Stimulated activated naive CD8-positive, alpha-beta T cell treated with anti-CD3 and anti-CD28 coated beads, Interleukin-15, Interleukin-2, amounts not matched to agents 100 ng/mL and 50 ng/mL, for 24 hours (primary cell): ENCODE measurements around the gene ADCY5.

ENCODE experiments used
- H3K27ac Mint-ChIP-seq: one replicate; pipeline ENCODE4 v1.8.0; 2021; ENCODE audit warnings: mild to moderate bottlenecking, mixed read lengths
- H3K27me3 Mint-ChIP-seq: one replicate; pipeline ENCODE4 v1.8.0; 2021; ENCODE audit warnings: mixed read lengths
- H3K36me3 Mint-ChIP-seq: one replicate; pipeline ENCODE4 v1.8.0; 2021; ENCODE audit warnings: low read depth, mixed read lengths
- H3K4me1 Mint-ChIP-seq: one replicate; pipeline ENCODE4 v1.8.0; 2021; ENCODE audit warnings: low read depth, mixed read lengths
- H3K4me3 Mint-ChIP-seq: one replicate; pipeline ENCODE4 v1.8.0; 2021; ENCODE audit warnings: mild to moderate bottlenecking, mixed read lengths
- H3K9me3 Mint-ChIP-seq: one replicate; pipeline ENCODE4 v1.8.0; 2021; ENCODE audit warnings: mixed read lengths

ADCY5 gene

DNA sequence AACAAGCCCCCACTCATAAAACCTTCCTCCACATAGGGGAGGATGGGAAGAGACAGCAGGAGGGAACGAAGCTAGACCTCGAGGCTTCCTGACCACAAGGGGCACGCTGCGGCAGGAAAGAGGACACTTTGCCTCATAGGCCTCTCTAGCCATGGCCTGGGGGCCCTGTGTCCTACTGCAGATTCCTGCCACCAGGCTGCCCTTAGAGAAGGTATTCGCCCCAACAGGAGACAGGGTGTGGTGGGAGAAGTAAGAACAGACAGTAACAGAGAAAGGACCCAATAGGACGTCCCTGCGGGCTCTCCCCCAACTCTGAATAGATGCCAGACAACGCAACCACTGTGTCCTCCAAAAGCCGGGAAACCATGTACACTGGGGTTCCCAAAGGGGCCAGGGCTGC, 36.8 kb downstream of the ADCY5 start:
- no peak overlapping the region for H3K27ac Mint-ChIP-seq
- H3K4me3 Mint-ChIP-seq = no peak overlapping the region
- peaks cover 4% of the 10 kb centered on the region for H3K27me3 Mint-ChIP-seq
- no peaks in the 10 kb centered on the region for H3K36me3 Mint-ChIP-seq
- H3K4me1 Mint-ChIP-seq = no peaks in the 10 kb centered on the region
- no peaks in the 10 kb centered on the region for H3K9me3 Mint-ChIP-seq

DNA sequence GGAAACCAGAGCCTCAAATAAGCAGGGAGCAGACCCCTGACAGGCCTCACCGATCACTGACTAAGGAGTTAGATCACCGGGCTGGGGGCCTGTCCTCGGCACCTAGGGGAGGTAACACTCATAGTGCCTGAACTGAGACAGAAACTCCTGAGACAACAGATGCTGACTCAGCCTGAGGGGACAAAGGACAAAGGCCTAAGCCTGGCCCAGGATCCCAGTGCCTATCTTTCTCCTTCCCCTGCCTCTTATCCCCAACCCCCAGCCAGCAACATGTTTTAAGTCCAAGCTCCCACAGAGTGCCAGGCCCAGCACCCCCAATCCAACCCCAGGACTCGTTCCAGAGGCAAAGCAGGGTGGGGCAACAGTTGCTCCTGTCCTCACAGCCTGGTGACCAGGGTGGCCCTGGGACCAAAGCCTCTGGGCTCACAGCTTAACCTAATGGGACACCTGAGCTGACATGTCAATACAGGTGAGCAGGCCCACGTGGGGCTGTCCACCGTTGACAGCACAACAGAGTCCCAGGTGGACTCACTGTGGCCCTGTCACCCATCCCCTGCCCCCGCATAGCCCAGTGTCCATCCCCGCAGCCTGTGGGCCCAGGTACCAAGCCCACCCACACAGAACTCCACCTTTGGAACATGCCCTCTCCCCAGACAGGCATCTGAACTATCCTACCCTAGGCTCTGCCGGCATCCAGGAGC, 37.4 kb downstream of the ADCY5 start:
- H3K4me3 Mint-ChIP-seq = no peak overlapping the region
- H3K27me3 Mint-ChIP-seq = peaks cover 4% of the 10 kb centered on the region

DNA sequence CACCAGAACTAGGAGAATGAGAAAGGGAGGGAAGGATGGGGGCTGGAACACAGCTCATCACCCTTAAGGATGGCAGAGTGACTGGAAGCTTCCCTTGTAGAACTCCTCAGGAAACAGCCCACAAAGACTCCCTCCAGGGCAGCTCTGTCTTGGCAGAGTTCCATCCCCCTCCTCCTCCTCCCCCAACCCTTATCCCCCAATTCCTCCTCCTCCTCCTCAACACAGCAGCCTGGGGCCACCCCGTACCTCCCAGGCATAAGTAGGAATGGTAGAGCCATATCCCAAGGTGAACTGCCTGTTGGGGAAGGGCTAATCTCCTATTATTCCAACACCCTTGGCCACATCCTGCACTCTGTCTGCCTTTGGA, 38.8 kb downstream of the ADCY5 start:
- Mint-ChIP-seq H3K27ac (no peak overlapping the region), H3K4me3 (no peak overlapping the region), H3K9me3 (no peaks in the 10 kb centered on the region), H3K27me3 (peaks cover 4% of the 10 kb centered on the region), H3K4me1 (no peaks in the 10 kb centered on the region), H3K36me3 (no peaks in the 10 kb centered on the region)

More for the DNA sequence above, 37.4 kb downstream of the ADCY5 start:
- Mint-ChIP-seq H3K4me1 (no peaks in the 10 kb centered on the region), H3K36me3 (no peaks in the 10 kb centered on the region), H3K27ac (no peak overlapping the region), H3K9me3 (no peaks in the 10 kb centered on the region)

- H3K27me3 Mint-ChIP-seq = peaks cover 4% of the 10 kb centered on the region
- H3K9me3 Mint-ChIP-seq = no peaks in the 10 kb centered on the region
- H3K4me3 Mint-ChIP-seq = no peak overlapping the region
- no peaks in the 10 kb centered on the region for H3K4me1 Mint-ChIP-seq
- no peak overlapping the region for H3K27ac Mint-ChIP-seq
- H3K36me3 Mint-ChIP-seq = no peaks in the 10 kb centered on the region
Observed at GRCh38 chr3:123409443-123410148, 39.3 kb downstream of the ADCY5 start.

- no peaks in the 10 kb centered on the region for H3K9me3 Mint-ChIP-seq
- H3K36me3 Mint-ChIP-seq = no peaks in the 10 kb centered on the region
- no peak overlapping the region for H3K27ac Mint-ChIP-seq
- no peaks in the 10 kb centered on the region for H3K4me1 Mint-ChIP-seq
- H3K4me3 Mint-ChIP-seq = no peak overlapping the region
- H3K27me3 Mint-ChIP-seq = peaks cover 7% of the 10 kb centered on the region
Observed at GRCh38 chr3:123406598-123406997, 42.3 kb downstream of the ADCY5 start.

GRCh38 chr3:123405936-123406510, 42.9 kb downstream of the ADCY5 start:
- no peaks in the 10 kb centered on the region for H3K9me3 Mint-ChIP-seq
- no peaks in the 10 kb centered on the region for H3K4me1 Mint-ChIP-seq
- peaks cover 7% of the 10 kb centered on the region for H3K27me3 Mint-ChIP-seq
- H3K27ac Mint-ChIP-seq = no peak overlapping the region
- H3K36me3 Mint-ChIP-seq = no peaks in the 10 kb centered on the region
- H3K4me3 Mint-ChIP-seq = no peak overlapping the region

- H3K4me3 Mint-ChIP-seq = no peak overlapping the region
- H3K9me3 Mint-ChIP-seq = no peaks in the 10 kb centered on the region
- H3K4me1 Mint-ChIP-seq = no peaks in the 10 kb centered on the region
- H3K36me3 Mint-ChIP-seq = no peaks in the 10 kb centered on the region
- no peak overlapping the region for H3K27ac Mint-ChIP-seq
- peaks cover 7% of the 10 kb centered on the region for H3K27me3 Mint-ChIP-seq
Observed at GRCh38 chr3:123405021-123405420, 43.9 kb downstream of the ADCY5 start.

- Mint-ChIP-seq H3K4me3 (no peak overlapping the region), H3K36me3 (no peaks in the 10 kb centered on the region), H3K27me3 (peaks cover 9% of the 10 kb centered on the region), H3K9me3 (no peaks in the 10 kb centered on the region), H3K27ac (no peak overlapping the region), H3K4me1 (no peaks in the 10 kb centered on the region)
Observed at GRCh38 chr3:123404391-123404790, 44.5 kb downstream of the ADCY5 start.

DNA sequence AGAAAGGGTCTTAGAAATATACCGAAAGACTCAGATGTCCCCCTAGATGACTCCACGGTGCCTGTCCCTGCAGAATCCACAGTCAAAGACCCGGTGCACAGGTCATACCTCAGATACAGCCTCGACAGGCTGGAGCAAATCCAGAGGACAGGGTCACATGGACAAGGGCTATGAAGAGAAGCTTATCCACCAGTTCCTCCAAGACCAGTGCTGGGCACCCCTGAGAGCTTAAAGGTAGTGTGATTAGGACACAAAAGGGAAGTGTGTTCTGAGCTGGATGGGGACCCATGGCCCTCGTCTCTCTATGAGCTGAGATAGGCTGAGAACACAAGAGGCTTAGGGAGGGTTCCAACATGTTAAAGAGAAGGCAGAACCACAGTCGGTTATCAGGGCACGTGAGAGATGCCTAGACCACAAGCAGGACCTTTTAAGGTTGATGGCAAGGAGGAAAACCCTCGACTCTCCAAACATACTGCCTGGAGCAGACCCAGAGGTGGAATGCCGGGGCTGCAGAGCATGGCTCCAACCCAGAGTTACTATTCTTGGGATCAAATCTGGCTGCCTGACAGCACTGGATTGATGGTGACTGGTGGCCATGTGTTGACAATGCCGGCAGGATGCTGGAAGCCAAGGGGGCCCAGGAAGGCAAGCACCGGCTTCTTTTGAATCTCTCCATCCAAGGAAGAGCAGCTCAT, 46.9 kb downstream of the ADCY5 start:
- H3K27ac Mint-ChIP-seq = no peak overlapping the region
- no peaks in the 10 kb centered on the region for H3K4me1 Mint-ChIP-seq
- no peaks in the 10 kb centered on the region for H3K9me3 Mint-ChIP-seq
- H3K4me3 Mint-ChIP-seq = no peak overlapping the region
- H3K27me3 Mint-ChIP-seq = peaks cover 15% of the 10 kb centered on the region
- no peaks in the 10 kb centered on the region for H3K36me3 Mint-ChIP-seq

DNA sequence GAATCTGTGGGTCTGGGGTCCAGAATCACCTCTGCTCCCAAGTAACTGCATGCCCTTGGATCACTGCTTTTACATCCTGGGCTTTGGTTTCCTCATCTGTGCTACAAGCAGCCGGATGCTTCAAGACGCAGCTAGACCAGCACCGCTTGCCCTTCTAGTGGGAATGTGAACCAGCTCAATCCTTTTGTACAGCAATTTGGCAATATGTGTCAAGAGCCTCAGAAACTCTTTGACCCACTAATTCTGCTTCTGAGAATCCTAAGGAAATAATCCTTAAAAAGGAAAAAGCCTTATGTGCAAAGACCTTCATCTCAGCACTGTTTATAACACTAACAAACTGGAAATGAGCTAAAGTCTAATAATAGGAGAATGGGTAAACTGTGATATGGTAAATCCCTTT, 48.7 kb downstream of the ADCY5 start:
- H3K4me3 Mint-ChIP-seq = no peak overlapping the region
- H3K9me3 Mint-ChIP-seq = no peaks in the 10 kb centered on the region
- no peaks in the 10 kb centered on the region for H3K36me3 Mint-ChIP-seq
- H3K27me3 Mint-ChIP-seq = peaks cover 15% of the 10 kb centered on the region
- no peak overlapping the region for H3K27ac Mint-ChIP-seq
- no peaks in the 10 kb centered on the region for H3K4me1 Mint-ChIP-seq

GRCh38 chr3:123399653-123400052, 49.2 kb downstream of the ADCY5 start:
- H3K27ac Mint-ChIP-seq = no peak overlapping the region
- no peaks in the 10 kb centered on the region for H3K4me1 Mint-ChIP-seq
- H3K36me3 Mint-ChIP-seq = no peaks in the 10 kb centered on the region
- peaks cover 15% of the 10 kb centered on the region for H3K27me3 Mint-ChIP-seq
- no peak overlapping the region for H3K4me3 Mint-ChIP-seq
- H3K9me3 Mint-ChIP-seq = no peaks in the 10 kb centered on the region

DNA sequence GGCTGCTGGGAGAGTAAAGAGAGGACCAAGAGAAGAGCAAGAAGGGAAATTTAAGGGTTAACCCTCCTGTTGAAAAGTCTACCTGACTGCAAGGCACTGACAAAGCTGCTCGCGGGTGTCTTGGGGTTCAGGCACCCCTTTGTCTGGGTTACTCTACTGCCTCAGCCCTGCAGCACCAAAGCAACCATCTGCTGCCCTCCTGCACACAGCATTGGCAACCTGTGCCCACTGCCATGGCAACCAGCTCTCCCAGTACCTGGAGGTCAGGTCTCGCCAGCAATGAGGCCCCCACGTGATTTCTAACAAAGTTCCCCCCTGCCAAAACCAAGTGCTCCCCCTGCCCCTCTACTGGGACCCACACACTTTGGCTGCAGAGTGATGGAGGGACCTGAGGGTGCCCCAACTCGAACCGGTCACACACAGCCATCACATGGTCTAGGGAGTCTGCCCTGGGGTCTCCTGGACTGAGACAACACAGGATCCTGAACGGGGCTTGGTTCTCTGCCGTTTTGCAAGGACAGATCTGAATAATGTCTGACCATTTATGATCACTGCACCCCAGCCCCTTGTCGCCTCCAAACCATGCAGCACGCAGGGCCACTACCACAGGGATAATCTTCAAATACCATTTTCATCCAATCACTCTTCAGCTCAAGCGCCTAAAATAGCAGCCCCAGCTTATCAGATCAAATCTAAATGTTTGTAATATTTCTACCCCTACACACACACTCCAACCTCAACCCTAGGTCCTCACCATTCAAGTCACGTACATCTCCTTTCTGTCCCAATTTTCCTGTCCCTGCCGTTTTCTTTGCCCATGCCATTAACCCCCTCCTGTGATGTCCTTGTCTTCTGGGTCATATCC, 50.7 kb downstream of the ADCY5 start:
- peaks cover 15% of the 10 kb centered on the region for H3K27me3 Mint-ChIP-seq
- H3K36me3 Mint-ChIP-seq = no peaks in the 10 kb centered on the region

GRCh38 chr3:123397050-123397590, 51.8 kb downstream of the ADCY5 start:
- Mint-ChIP-seq H3K27me3 (peaks cover 14% of the 10 kb centered on the region), H3K27ac (no peak overlapping the region), H3K4me3 (no peak overlapping the region), H3K36me3 (no peaks in the 10 kb centered on the region), H3K4me1 (no peaks in the 10 kb centered on the region), H3K9me3 (no peaks in the 10 kb centered on the region)

More for the DNA sequence above, 50.7 kb downstream of the ADCY5 start:
- Mint-ChIP-seq H3K9me3 (no peaks in the 10 kb centered on the region), H3K27ac (no peak overlapping the region), H3K4me1 (no peaks in the 10 kb centered on the region), H3K4me3 (no peak overlapping the region)
